Panc1 (cell line): ENCODE measurements around the gene PPEF1. TPM values are rescaled to one million over a fixed set of nuclear protein-coding genes. Genes with fewer than 3 reads are reported as not detected.

Source experiments
- ATAC-seq: fragments of 200-7000 bp; cut with Tn5 transposase; 2 replicates; pipeline ENCODE4 v1.9.1; 2020; ENCODE audit warnings: mild to moderate bottlenecking, moderate library complexity
- BruUV-seq: library from RNA; stranded (reverse); fragments of 400-500 nt; replicated peaks from 2 replicates; lab custom pipeline; 2021; lab: Mats Ljungman, UMichigan
- CTCF ChIA-PET: fragments of 300-600 bp; sonication (Branson Sonifier 250); formaldehyde crosslinking; loops from one replicate; lab custom pipeline; 2022; ENCODE audit warnings: antibody characterized with exemption; lab: Charles Lee
- POLR2A ChIA-PET: fragments of 300-600 bp; sonication (Branson Sonifier 250); formaldehyde crosslinking; loops from one replicate; lab custom pipeline; 2022; ENCODE audit warnings: antibody characterized with exemption; lab: Charles Lee
- DNase-seq: peaks from one replicate; pipeline ENCODE4 v3.0.0-alpha.2; 2010; ENCODE audit warnings: low read depth, low spot score
- H3K27ac ChIP-seq: 2 replicates; pipeline ENCODE4 v1.5.1; 2011; ENCODE audit warnings: mild to moderate bottlenecking, low read length, inconsistent platforms
- H3K27me3 ChIP-seq: fragments of 200-500 bp; sonication (Bioruptor generic); 2 replicates; pipeline ENCODE4 v1.6.0; 2014; ENCODE audit warnings: low read length, inconsistent platforms; ENCODE audit not compliant: control insufficient read depth, insufficient read depth
- H3K36me3 ChIP-seq: fragments of 200-500 bp; sonication (Bioruptor generic); 2 replicates; pipeline ENCODE4 v1.5.1; 2014; ENCODE audit warnings: inconsistent platforms, mild to moderate bottlenecking, low read length, moderate library complexity; ENCODE audit not compliant: control insufficient read depth, insufficient read depth
- H3K4me1 ChIP-seq: 2 replicates; pipeline ENCODE4 v1.5.1; 2011; ENCODE audit warnings: inconsistent platforms, mild to moderate bottlenecking, low read length, moderate library complexity; ENCODE audit not compliant: control insufficient read depth, insufficient read depth
- H3K4me3 ChIP-seq, 2 experiments: 2 replicates each; pipeline ENCODE4 v1.5.1; 2011 to 2012; ENCODE audit warnings: low read depth in 2 of 2, low read length in 2 of 2, mild to moderate bottlenecking in 2 of 2, inconsistent platforms in 1 of 2, moderate library complexity in 1 of 2
- H3K9me3 ChIP-seq: fragments of 200-500 bp; sonication (Bioruptor generic); 2 replicates; pipeline ENCODE4 v1.5.1; 2014; ENCODE audit warnings: low read depth, mild to moderate bottlenecking, inconsistent platforms, low read length, moderate library complexity; ENCODE audit not compliant: control insufficient read depth, insufficient read depth
- POLR2AphosphoS5 ChIP-seq: IDR thresholded peaks from 2 replicates; pipeline ENCODE4 v1.6.1; 2012; ENCODE audit warnings: mild to moderate bottlenecking, low read depth, low read length, moderate library complexity
- SIN3A ChIP-seq: IDR thresholded peaks from 2 replicates; pipeline ENCODE4 v1.6.1; 2012; ENCODE audit warnings: low read depth, mild to moderate bottlenecking, low read length, moderate library complexity, borderline replicate concordance; ENCODE audit not compliant: insufficient read depth
- TCF7L2 ChIP-seq: IDR thresholded peaks from 2 replicates; pipeline ENCODE4 v1.6.1; 2011; ENCODE audit warnings: mild to moderate bottlenecking, low read depth, low read length, inconsistent platforms
- in situ Hi-C: cut with HindIII; loops from 2 replicates; pipeline ENCODE4 v1.10.0; 2016; ENCODE audit warnings: low sequenced_read_pairs, low pct_unique_long_range_greater_than_20kb
- intact Hi-C: fragments of 100-400 bp; cut with micrococcal nuclease; formaldehyde crosslinking; loops from one replicate; pipeline ENCODE4 v1.10.0; 2022; ENCODE audit not compliant: unreplicated experiment
- total RNA-seq: library from RNA; stranded (reverse); gene quantifications from one replicate; pipeline ENCODE4 v1.2.1, GENCODE V29; 2021; ENCODE audit not compliant: unreplicated experiment
- TF ChIP-seq, protein P1 (sequence below): fragments of 450-650 bp; IDR thresholded peaks from 2 replicates; pipeline ENCODE4 v1.5.1; 2017; ENCODE audit warnings: mild to moderate bottlenecking
- TF ChIP-seq, protein P2 (sequence below), 2 experiments: IDR thresholded peaks; 2 replicates each; pipeline ENCODE4 v1.6.1; 2011 to 2012; ENCODE audit warnings: low read depth in 2 of 2, control low read depth in 1 of 2, low read length in 1 of 2, mild to moderate bottlenecking in 1 of 2, moderate library complexity in 1 of 2; ENCODE audit not compliant: insufficient read depth in 1 of 2

Gene PPEF1
- total RNA-seq, 1 experiment from 2014 or later: not detected

DNA sequence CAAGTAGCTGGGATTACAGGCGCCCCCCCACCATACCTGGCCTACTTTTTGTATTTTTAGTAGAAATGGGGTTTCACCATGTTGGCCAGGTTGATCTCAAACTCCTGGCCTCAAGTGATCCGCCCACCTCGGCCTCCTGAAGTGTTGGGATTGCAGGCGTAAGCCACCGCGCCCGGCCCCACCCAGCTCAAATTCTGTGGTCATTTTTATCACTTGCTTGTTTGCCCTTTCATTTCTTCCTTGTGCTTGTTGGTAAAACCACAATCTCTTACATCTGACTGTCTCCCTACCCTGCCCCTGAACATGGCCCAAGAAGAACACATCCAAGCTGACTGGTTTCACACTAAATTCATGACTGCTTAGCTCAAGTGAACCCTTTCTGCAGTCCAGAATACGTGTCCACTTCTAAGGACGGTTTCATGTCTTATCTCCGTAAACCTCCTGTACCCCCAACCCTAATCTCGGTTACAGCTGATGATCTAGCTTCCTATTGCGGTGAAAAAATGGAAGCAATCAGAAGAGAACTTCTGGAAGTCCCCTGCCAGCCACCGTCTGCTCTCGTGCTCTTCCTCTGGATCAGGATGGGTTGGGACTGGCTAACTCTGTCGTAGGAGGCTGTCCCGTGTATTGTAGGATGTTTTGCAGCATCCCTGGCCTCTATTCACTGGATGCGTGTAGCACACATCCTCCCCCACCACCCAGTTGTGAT is 30.1 kb upstream of the PPEF1 start:
- no peaks in the 10 kb centered on the region for H3K9me3 ChIP-seq
- H3K4me1 ChIP-seq: no peaks in the 10 kb centered on the region
- DNase-seq (no peak), ATAC-seq (no peak)
- ChIA-PET CTCF (no interaction called here), POLR2A (interaction anchor here (0.6 kb wide), 1 partner anchor 269 kb away, joined by 10 read pairs; no protein-coding TSS in a partner anchor)
- intact Hi-C loops (no loop called here), in situ Hi-C loops (no loop called here)
- no peaks in the 10 kb centered on the region for H3K27me3 ChIP-seq
- H3K27ac ChIP-seq: no peak overlapping the region
- no peak overlapping the region for H3K4me3 ChIP-seq
- BruUV-seq: no TSS peak
- TF ChIP-seq TCF7L2 (no peak), POLR2AphosphoS5 (no peak), SIN3A (no peak)
- TF ChIP-seq, protein P1, sequence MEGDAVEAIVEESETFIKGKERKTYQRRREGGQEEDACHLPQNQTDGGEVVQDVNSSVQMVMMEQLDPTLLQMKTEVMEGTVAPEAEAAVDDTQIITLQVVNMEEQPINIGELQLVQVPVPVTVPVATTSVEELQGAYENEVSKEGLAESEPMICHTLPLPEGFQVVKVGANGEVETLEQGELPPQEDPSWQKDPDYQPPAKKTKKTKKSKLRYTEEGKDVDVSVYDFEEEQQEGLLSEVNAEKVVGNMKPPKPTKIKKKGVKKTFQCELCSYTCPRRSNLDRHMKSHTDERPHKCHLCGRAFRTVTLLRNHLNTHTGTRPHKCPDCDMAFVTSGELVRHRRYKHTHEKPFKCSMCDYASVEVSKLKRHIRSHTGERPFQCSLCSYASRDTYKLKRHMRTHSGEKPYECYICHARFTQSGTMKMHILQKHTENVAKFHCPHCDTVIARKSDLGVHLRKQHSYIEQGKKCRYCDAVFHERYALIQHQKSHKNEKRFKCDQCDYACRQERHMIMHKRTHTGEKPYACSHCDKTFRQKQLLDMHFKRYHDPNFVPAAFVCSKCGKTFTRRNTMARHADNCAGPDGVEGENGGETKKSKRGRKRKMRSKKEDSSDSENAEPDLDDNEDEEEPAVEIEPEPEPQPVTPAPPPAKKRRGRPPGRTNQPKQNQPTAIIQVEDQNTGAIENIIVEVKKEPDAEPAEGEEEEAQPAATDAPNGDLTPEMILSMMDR: no peak
- TF ChIP-seq, protein P2, sequence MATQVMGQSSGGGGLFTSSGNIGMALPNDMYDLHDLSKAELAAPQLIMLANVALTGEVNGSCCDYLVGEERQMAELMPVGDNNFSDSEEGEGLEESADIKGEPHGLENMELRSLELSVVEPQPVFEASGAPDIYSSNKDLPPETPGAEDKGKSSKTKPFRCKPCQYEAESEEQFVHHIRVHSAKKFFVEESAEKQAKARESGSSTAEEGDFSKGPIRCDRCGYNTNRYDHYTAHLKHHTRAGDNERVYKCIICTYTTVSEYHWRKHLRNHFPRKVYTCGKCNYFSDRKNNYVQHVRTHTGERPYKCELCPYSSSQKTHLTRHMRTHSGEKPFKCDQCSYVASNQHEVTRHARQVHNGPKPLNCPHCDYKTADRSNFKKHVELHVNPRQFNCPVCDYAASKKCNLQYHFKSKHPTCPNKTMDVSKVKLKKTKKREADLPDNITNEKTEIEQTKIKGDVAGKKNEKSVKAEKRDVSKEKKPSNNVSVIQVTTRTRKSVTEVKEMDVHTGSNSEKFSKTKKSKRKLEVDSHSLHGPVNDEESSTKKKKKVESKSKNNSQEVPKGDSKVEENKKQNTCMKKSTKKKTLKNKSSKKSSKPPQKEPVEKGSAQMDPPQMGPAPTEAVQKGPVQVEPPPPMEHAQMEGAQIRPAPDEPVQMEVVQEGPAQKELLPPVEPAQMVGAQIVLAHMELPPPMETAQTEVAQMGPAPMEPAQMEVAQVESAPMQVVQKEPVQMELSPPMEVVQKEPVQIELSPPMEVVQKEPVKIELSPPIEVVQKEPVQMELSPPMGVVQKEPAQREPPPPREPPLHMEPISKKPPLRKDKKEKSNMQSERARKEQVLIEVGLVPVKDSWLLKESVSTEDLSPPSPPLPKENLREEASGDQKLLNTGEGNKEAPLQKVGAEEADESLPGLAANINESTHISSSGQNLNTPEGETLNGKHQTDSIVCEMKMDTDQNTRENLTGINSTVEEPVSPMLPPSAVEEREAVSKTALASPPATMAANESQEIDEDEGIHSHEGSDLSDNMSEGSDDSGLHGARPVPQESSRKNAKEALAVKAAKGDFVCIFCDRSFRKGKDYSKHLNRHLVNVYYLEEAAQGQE (IDR thresholded peaks at IDR 0.05; ENCODE audit: insufficient read depth in 1 of 2, low read depth in 2 of 2, low read length in 1 of 2): no peak
- H3K36me3 ChIP-seq: no peaks in the 10 kb centered on the region

DNA sequence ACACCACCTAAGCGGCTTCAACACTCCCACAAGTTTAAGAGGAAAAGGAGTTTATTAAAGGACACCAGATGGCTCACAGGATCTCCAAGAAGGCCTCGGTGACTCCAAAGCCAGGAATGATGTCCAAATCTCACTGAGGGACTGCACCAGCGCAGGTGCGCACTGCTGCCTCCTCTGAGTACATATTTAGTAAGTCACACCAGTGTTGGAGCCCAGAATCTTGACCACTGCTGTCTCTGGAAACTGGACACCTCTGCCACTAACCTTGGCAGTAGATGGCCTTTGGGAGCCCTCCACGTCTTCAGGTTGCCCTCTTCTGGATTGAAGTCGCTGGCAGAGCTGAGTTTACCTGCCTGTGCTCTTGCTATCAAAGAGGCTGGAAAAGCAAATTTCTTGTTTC is 25.4 kb upstream of the PPEF1 start:
- Histone ChIP-seq H3K4me3 (no peak overlapping the region), H3K36me3 (no peaks in the 10 kb centered on the region), H3K9me3 (no peaks in the 10 kb centered on the region), H3K27me3 (no peaks in the 10 kb centered on the region), H3K27ac (no peak overlapping the region), H3K4me1 (no peaks in the 10 kb centered on the region)
- TF ChIP-seq SIN3A (no peak), TCF7L2 (no peak), POLR2AphosphoS5 (no peak)
- TF ChIP-seq, protein P2 (IDR thresholded peaks at IDR 0.05; ENCODE audit: insufficient read depth in 1 of 2, low read depth in 2 of 2, low read length in 1 of 2): no peak
- TF ChIP-seq, protein P1: no peak
- ChIA-PET CTCF (no interaction called here), POLR2A (no interaction called here)
- BruUV-seq: no TSS peak
- in situ Hi-C loops: no loop called here
- intact Hi-C loops: no loop called here
- DNase-seq (no peak), ATAC-seq (no peak)
